IgD-negative memory B cell (primary cell): ENCODE measurements around the gene PLEKHD1. TPM values are rescaled to one million over a fixed set of nuclear protein-coding genes. Genes with fewer than 3 reads are reported as not detected.

ENCODE experiments used
- H3K27ac Mint-ChIP-seq, 3 donors: one replicate each; pipeline ENCODE4 v1.8.0; 2020 to 2022; ENCODE audit warnings: mild to moderate bottlenecking in 3 of 3, mixed read lengths in 3 of 3, moderate library complexity in 1 of 3
- H3K27me3 Mint-ChIP-seq: one replicate; pipeline ENCODE4 v1.8.0; 2021; ENCODE audit warnings: mixed read lengths
- H3K36me3 Mint-ChIP-seq: one replicate; pipeline ENCODE4 v1.8.0; 2020; ENCODE audit warnings: mild to moderate bottlenecking, mixed read lengths
- H3K4me1 Mint-ChIP-seq, 3 donors: one replicate each; pipeline ENCODE4 v1.8.0; 2020 to 2022; ENCODE audit warnings: mixed read lengths in 3 of 3, mild to moderate bottlenecking in 1 of 3
- H3K4me3 Mint-ChIP-seq, 4 donors: one replicate each; pipeline ENCODE4 v1.8.0; 2020 to 2022; ENCODE audit warnings: mild to moderate bottlenecking in 4 of 4, mixed read lengths in 4 of 4, moderate library complexity in 3 of 4
- H3K9me3 Mint-ChIP-seq, 3 donors: one replicate each; pipeline ENCODE4 v1.8.0; 2020 to 2021; ENCODE audit warnings: mixed read lengths in 3 of 3, mild to moderate bottlenecking in 1 of 3
- polyA plus RNA-seq: library from polyadenylated mRNA; unstranded; fragments of 300-500 nt; fragmentation: Illumina TruSeq; gene quantifications from one replicate; pipeline ENCODE4 v1.2.3, GENCODE V29; 2021

PLEKHD1 gene
- polyA plus RNA-seq = 0.11 TPM

- H3K27ac Mint-ChIP-seq = no peak within 1 kb of the TSS
- H3K27me3 Mint-ChIP-seq = peaks cover 37% of the 10 kb centered on the region
Observed at GRCh38 chr14:69484444-69485314, at the start of gene PLEKHD1. PLEKHD1 (plus strand) TSS chr14:69484728; CDS start chr14:69484966, 238 bp downstream.

GRCh38 chr14:69439521-69440270 is 44.8 kb upstream of the PLEKHD1 start:
- H3K27me3 Mint-ChIP-seq = no peaks in the 10 kb centered on the region
- no peaks in the 10 kb centered on the region for H3K9me3 Mint-ChIP-seq
- H3K4me3 Mint-ChIP-seq = no peak overlapping the region
- H3K36me3 Mint-ChIP-seq = peaks cover 8% of the 10 kb centered on the region
- H3K27ac Mint-ChIP-seq = no peak overlapping the region
- peaks cover 9 to 13% (median 10%) of the 10 kb centered on the region in 3 donors for H3K4me1 Mint-ChIP-seq

More at GRCh38 chr14:69484444-69485314, at the start of gene PLEKHD1:
- Mint-ChIP-seq H3K4me1 (peaks cover 5 to 18% (median 12%) of the 10 kb centered on the region in 3 donors), H3K9me3 (no peaks in the 10 kb centered on the region), H3K36me3 (peaks cover 5% of the 10 kb centered on the region), H3K4me3 (peak within 1 kb of the TSS in 3 of 4 donors; percentile 17 to 83 (median 48))

GRCh38 chr14:69441948-69442347 is 42.6 kb upstream of the PLEKHD1 start:
- Mint-ChIP-seq H3K36me3 (peaks cover 10% of the 10 kb centered on the region), H3K27me3 (no peaks in the 10 kb centered on the region), H3K4me1 (peaks cover 0 to 2% (median 2%) of the 10 kb centered on the region in 3 donors), H3K9me3 (no peaks in the 10 kb centered on the region), H3K4me3 (no peak overlapping the region), H3K27ac (no peak overlapping the region)

GRCh38 chr14:69443296-69443805 is 41.2 kb upstream of the PLEKHD1 start:
- H3K27me3 Mint-ChIP-seq = no peaks in the 10 kb centered on the region
- peaks cover 11% of the 10 kb centered on the region for H3K36me3 Mint-ChIP-seq
- H3K4me3 Mint-ChIP-seq = no peak overlapping the region
- H3K27ac Mint-ChIP-seq = no peak overlapping the region
- no peaks in the 10 kb centered on the region for H3K9me3 Mint-ChIP-seq
- H3K4me1 Mint-ChIP-seq = peaks cover 0 to 2% (median 0%) of the 10 kb centered on the region in 3 donors

GRCh38 chr14:69449216-69449615 is 35.3 kb upstream of the PLEKHD1 start:
- H3K9me3 Mint-ChIP-seq = no peaks in the 10 kb centered on the region
- H3K27me3 Mint-ChIP-seq = no peaks in the 10 kb centered on the region
- no peak overlapping the region for H3K4me3 Mint-ChIP-seq
- peaks cover 0 to 6% (median 0%) of the 10 kb centered on the region in 3 donors for H3K4me1 Mint-ChIP-seq
- no peak overlapping the region for H3K27ac Mint-ChIP-seq
- H3K36me3 Mint-ChIP-seq = peaks cover 9% of the 10 kb centered on the region

GRCh38 chr14:69451941-69452340 is 32.6 kb upstream of the PLEKHD1 start:
- peak overlapping the region in 1 of 3 donors; percentile 10 for H3K27ac Mint-ChIP-seq
- H3K27me3 Mint-ChIP-seq = no peaks in the 10 kb centered on the region
- no peak overlapping the region for H3K4me3 Mint-ChIP-seq
- H3K9me3 Mint-ChIP-seq = no peaks in the 10 kb centered on the region
- H3K4me1 Mint-ChIP-seq = peaks cover 0 to 4% (median 0%) of the 10 kb centered on the region in 3 donors
- peaks cover 5% of the 10 kb centered on the region for H3K36me3 Mint-ChIP-seq

- Mint-ChIP-seq H3K4me1 (no peaks in the 10 kb centered on the region), H3K27ac (peak overlapping the region in 1 of 3 donors; percentile 53), H3K4me3 (no peak overlapping the region), H3K27me3 (no peaks in the 10 kb centered on the region), H3K9me3 (no peaks in the 10 kb centered on the region), H3K36me3 (peaks cover 3% of the 10 kb centered on the region)
Observed at GRCh38 chr14:69458350-69458749, 26.2 kb upstream of the PLEKHD1 start.

- H3K9me3 Mint-ChIP-seq = no peaks in the 10 kb centered on the region
- no peaks in the 10 kb centered on the region for H3K27me3 Mint-ChIP-seq
- no peak overlapping the region for H3K27ac Mint-ChIP-seq
- H3K4me3 Mint-ChIP-seq = no peak overlapping the region
- peaks cover 4% of the 10 kb centered on the region for H3K36me3 Mint-ChIP-seq
- H3K4me1 Mint-ChIP-seq = no peaks in the 10 kb centered on the region
Observed at GRCh38 chr14:69459122-69459521, 25.4 kb upstream of the PLEKHD1 start.

- Mint-ChIP-seq H3K27ac (no peak overlapping the region), H3K36me3 (peaks cover 4% of the 10 kb centered on the region), H3K27me3 (no peaks in the 10 kb centered on the region), H3K9me3 (no peaks in the 10 kb centered on the region), H3K4me1 (no peaks in the 10 kb centered on the region), H3K4me3 (no peak overlapping the region)
Observed at GRCh38 chr14:69460093-69460701, 24.3 kb upstream of the PLEKHD1 start.

- no peaks in the 10 kb centered on the region for H3K27me3 Mint-ChIP-seq
- H3K4me3 Mint-ChIP-seq = no peak overlapping the region
- no peak overlapping the region for H3K27ac Mint-ChIP-seq
- no peaks in the 10 kb centered on the region for H3K9me3 Mint-ChIP-seq
- H3K4me1 Mint-ChIP-seq = no peaks in the 10 kb centered on the region
- peaks cover 8% of the 10 kb centered on the region for H3K36me3 Mint-ChIP-seq
Observed at GRCh38 chr14:69464379-69464778, 20.1 kb upstream of the PLEKHD1 start.

GRCh38 chr14:69464829-69465228 is 19.7 kb upstream of the PLEKHD1 start:
- Mint-ChIP-seq H3K36me3 (peaks cover 8% of the 10 kb centered on the region), H3K27me3 (no peaks in the 10 kb centered on the region), H3K9me3 (no peaks in the 10 kb centered on the region), H3K27ac (no peak overlapping the region), H3K4me3 (no peak overlapping the region), H3K4me1 (no peaks in the 10 kb centered on the region)

- Mint-ChIP-seq H3K9me3 (no peaks in the 10 kb centered on the region), H3K4me3 (no peak overlapping the region), H3K27ac (no peak overlapping the region), H3K27me3 (peaks cover 2% of the 10 kb centered on the region), H3K36me3 (peaks cover 5% of the 10 kb centered on the region), H3K4me1 (no peaks in the 10 kb centered on the region)
Observed at GRCh38 chr14:69468949-69469348, 15.6 kb upstream of the PLEKHD1 start.

GRCh38 chr14:69471436-69471835 is 13.1 kb upstream of the PLEKHD1 start:
- peaks cover 0 to 2% (median 0%) of the 10 kb centered on the region in 3 donors for H3K4me1 Mint-ChIP-seq
- no peak overlapping the region for H3K4me3 Mint-ChIP-seq
- no peaks in the 10 kb centered on the region for H3K9me3 Mint-ChIP-seq
- peaks cover 7% of the 10 kb centered on the region for H3K36me3 Mint-ChIP-seq
- no peak overlapping the region for H3K27ac Mint-ChIP-seq
- peaks cover 2% of the 10 kb centered on the region for H3K27me3 Mint-ChIP-seq

- H3K36me3 Mint-ChIP-seq = peaks cover 7% of the 10 kb centered on the region
- H3K4me3 Mint-ChIP-seq = no peak overlapping the region
- H3K27ac Mint-ChIP-seq = no peak overlapping the region
- no peaks in the 10 kb centered on the region for H3K9me3 Mint-ChIP-seq
- peaks cover 2% of the 10 kb centered on the region for H3K27me3 Mint-ChIP-seq
- peaks cover 0 to 2% (median 0%) of the 10 kb centered on the region in 3 donors for H3K4me1 Mint-ChIP-seq
Observed at GRCh38 chr14:69471916-69472315, 12.6 kb upstream of the PLEKHD1 start.

GRCh38 chr14:69473260-69473659 is 11.3 kb upstream of the PLEKHD1 start:
- H3K27ac Mint-ChIP-seq = no peak overlapping the region
- peaks cover 7% of the 10 kb centered on the region for H3K36me3 Mint-ChIP-seq
- H3K4me1 Mint-ChIP-seq = peaks cover 0 to 2% (median 0%) of the 10 kb centered on the region in 3 donors
- H3K4me3 Mint-ChIP-seq = no peak overlapping the region
- peaks cover 3% of the 10 kb centered on the region for H3K27me3 Mint-ChIP-seq
- H3K9me3 Mint-ChIP-seq = no peaks in the 10 kb centered on the region
